NCI-H2227 (cell line): Measurements from ENCODE around the gene DHX36.

Experiments used
- DNase-seq: peaks from one replicate; lab custom pipeline; 2025; ENCODE audit not compliant: unreplicated experiment; lab: John Stamatoyannopoulos, UW

Gene DHX36

DNA sequence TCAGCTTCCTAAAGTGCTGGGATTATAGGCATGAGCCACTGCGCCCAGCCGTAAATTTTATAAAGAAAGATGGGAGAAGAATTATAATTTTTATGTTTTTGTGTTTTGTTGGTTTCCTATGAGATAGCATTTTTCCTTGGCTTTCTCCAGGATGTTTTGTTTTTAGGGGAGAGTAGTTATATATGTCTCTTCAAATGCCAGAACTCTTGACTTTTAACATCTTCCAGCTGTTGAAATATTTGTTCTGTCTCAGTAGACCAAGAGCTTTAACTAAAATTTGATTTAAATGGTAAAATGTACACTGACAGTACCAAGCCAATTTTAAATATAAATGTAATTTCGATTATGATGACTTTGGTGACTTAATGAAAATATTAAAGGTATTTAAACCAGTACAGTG is 96.8 kb downstream of the DHX36 start:
- no peak for DNase-seq

- DNase-seq = no peak
These were observed 98.8 kb downstream of the DHX36 start for GRCh38 chr3:154225536-154225935.

- DNase-seq = no peak
These were observed 99.4 kb downstream of the DHX36 start for GRCh38 chr3:154224866-154225265.

- DNase-seq = no peak
These were observed 99.9 kb downstream of the DHX36 start for GRCh38 chr3:154224366-154224765.

- no peak for DNase-seq
These were observed 100.8 kb downstream of the DHX36 start for GRCh38 chr3:154223519-154223918.
